Heart left ventricle (tissue), 16 donors: ENCODE measurements around the gene ARHGAP18. TPM values are rescaled to one million over a fixed set of nuclear protein-coding genes. Genes with fewer than 3 reads are reported as not detected.

Experiments
- ATAC-seq, 4 donors: fragments of 200-7000 bp; cut with Tn5 transposase; one replicate each; pipeline ENCODE4 v1.9.1; 2020 to 2022; ENCODE audit warnings: moderate library complexity in 4 of 4, mild to moderate bottlenecking in 3 of 4, moderate number of reproducible peaks in 1 of 4
- DNase-seq, 5 donors: peaks; one replicate each; pipeline ENCODE4 v3.0.0-alpha.2; 2020
- H3K27ac ChIP-seq, 12 donors: fragments of 200-600 bp; sonication (generic) in 4 of 12; one replicate each; pipeline versions ENCODE4 v1.5.0 to v1.8.0; 2016 to 2022; ENCODE audit warnings: mild to moderate bottlenecking in 2 of 12
- H3K27me3 ChIP-seq, 9 donors: fragments of 200-600 bp; sonication (generic) in 2 of 9; one replicate each; pipeline versions ENCODE4 v1.5.1 to v1.8.0; 2016 to 2022; ENCODE audit warnings: mild to moderate bottlenecking in 3 of 9
- H3K36me3 ChIP-seq, 9 donors: fragments of 200-600 bp; sonication (generic) in 2 of 9; one replicate each; pipeline versions ENCODE4 v1.5.0 to v1.8.0; 2018 to 2022; ENCODE audit warnings: mild to moderate bottlenecking in 2 of 9
- H3K4me1 ChIP-seq, 12 donors: fragments of 200-600 bp; sonication (generic) in 4 of 12; one replicate each; pipeline versions ENCODE4 v1.5.0 to v1.8.0; 2016 to 2022; ENCODE audit warnings: mild to moderate bottlenecking in 3 of 12
- H3K4me3 ChIP-seq, 12 donors: fragments of 200-600 bp; sonication (generic) in 4 of 12; one replicate each; pipeline versions ENCODE4 v1.5.0 to v1.8.0; 2017 to 2022; ENCODE audit warnings: mild to moderate bottlenecking in 9 of 12, moderate library complexity in 4 of 12
- H3K9me3 ChIP-seq, 12 donors: fragments of 200-600 bp; sonication (generic) in 4 of 12; one replicate each; pipeline versions ENCODE4 v1.5.0 to v1.8.0; 2016 to 2022; ENCODE audit warnings: mild to moderate bottlenecking in 1 of 12
- POLR2A ChIP-seq, 2 donors: fragments of 450-650 bp; IDR thresholded peaks; one replicate each; pipeline ENCODE4 v1.6.1; 2017; ENCODE audit warnings: antibody characterized with exemption in 2 of 2, mild to moderate bottlenecking in 2 of 2, moderate library complexity in 2 of 2
- WGBS, 4 donors: extraction: QIAGEN DNeasy Blood & Tissue Kit in 2 of 4; methylation state at CpG; one replicate each; pipeline versions ENCODE4 v1.1.5 to v1.1.7; 2013 to 2018; 5-methylcytosine and 5-hydroxymethylcytosine counted together
- intact Hi-C, 10 donors: fragments of 100-400 bp; cut with DNase I; formaldehyde crosslinking; loops; one replicate each; pipeline versions ENCODE4 v1.11.1 to v1.14.2; 2022
- polyA plus RNA-seq, 2 donors: library from polyadenylated mRNA; stranded (reverse); fragments of 200-250 nt; gene quantifications; one replicate each; pipeline ENCODE4 v1.2.3, GENCODE V29; 2013
- total RNA-seq, 9 donors: library from RNA; depleted of rRNA in 2 of 9; stranded (reverse); fragments of >200 nt in 2 of 9; fragmentation: NEBNext Ultra II Directional in 3 of 9; extraction: Animal tissue kit (Norgen Biotek cat#: 25700) in 3 of 9; gene quantifications; one replicate each; pipeline versions ENCODE4 v1.1.0 to v1.2.4, GENCODE V29; 2016 to 2023
- TF ChIP-seq, protein P1 (sequence below), 12 donors: fragments of 200-600 bp; sonication (generic) in 4 of 12; IDR thresholded peaks; one replicate each; pipeline versions ENCODE4 v1.5.0 to v1.8.0; 2018 to 2022; ENCODE audit warnings: antibody characterized with exemption in 12 of 12, mild to moderate bottlenecking in 5 of 12
- donor health status: ischemic (EF 13 %, LVEDD 7.1; RV severe dilation, severe dysfunction).
- donor health status: healthy with polysubstance abuse.
- donor health status: DM: no; HTN: yes; CAD: no.
- donor health status: DM: no; HTN: no; CAD: no.
- donor health status: ischemic (EF 25% LVEDD 6.9; RV normal size, moderate dysfunction).
- donor health status: ischemic (EF 25% LVEDD 5.7; RV mildly dilated, moderate dysfunction).
- donor health status: healthy.
- donor health status: DM: yes; HTN: yes; CAD: no.
- donor health status: ischemic (EF 35%, LVEDD 5.7; RV mildly dilated, moderate dysfunction).
- donor health status: nonischemic (EF 11% LVEDD 7.7; RV severe dilation, severe dysfunction).
- donor health status: DM: yes; HTN: yes; CAD: no.
- donor health status: PGD.
- donor health status: ischemic (EF 29% LVEDD 5.4; RV normal size, mild dysfunction).
- donor health status: nonischemic (EF 23%, LVEDD 6.1; RV moderate dilation, normal function).

ARHGAP18 gene
- total and polyA plus RNA-seq, 11 donors, result 1.6 to 26.4 (median 3.9) TPM

DNA sequence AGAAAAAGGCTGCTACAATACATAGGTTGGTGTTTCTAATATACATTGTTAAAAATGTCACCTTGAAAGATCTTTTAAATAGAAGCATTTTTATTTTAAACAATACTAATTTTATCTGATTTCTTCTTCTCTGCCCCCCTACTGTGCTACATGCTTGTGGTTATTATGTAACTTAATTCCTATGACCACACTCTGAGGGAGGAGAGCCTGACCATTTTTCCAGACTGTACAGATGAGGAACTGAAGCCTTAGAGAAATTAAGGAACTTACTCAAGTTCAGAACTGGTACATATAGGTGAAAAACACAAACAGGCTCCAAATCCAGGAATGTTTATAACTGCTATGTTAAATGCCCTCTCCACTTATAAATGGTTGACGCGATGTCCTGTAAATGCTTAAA is 43.4 kb upstream of the ARHGAP18 start:
- Histone ChIP-seq H3K27me3 (no peaks in the 10 kb centered on the region), H3K36me3 (no peaks in the 10 kb centered on the region), H3K27ac (no peak overlapping the region), H3K4me1 (peaks cover 0 to 44% (median 19%) of the 10 kb centered on the region in 12 donors), H3K4me3 (no peak overlapping the region), H3K9me3 (no peaks in the 10 kb centered on the region)
- intact Hi-C loops, result no loop called here
- ATAC-seq, result peak in 1 of 4 donors; percentile 39
- DNase-seq, result no peak
- WGBS, 4 donors, result 93 to 97% (median 97%) methylated on average over 2 of the region's 2 CpGs
- TF ChIP-seq, protein P1, sequence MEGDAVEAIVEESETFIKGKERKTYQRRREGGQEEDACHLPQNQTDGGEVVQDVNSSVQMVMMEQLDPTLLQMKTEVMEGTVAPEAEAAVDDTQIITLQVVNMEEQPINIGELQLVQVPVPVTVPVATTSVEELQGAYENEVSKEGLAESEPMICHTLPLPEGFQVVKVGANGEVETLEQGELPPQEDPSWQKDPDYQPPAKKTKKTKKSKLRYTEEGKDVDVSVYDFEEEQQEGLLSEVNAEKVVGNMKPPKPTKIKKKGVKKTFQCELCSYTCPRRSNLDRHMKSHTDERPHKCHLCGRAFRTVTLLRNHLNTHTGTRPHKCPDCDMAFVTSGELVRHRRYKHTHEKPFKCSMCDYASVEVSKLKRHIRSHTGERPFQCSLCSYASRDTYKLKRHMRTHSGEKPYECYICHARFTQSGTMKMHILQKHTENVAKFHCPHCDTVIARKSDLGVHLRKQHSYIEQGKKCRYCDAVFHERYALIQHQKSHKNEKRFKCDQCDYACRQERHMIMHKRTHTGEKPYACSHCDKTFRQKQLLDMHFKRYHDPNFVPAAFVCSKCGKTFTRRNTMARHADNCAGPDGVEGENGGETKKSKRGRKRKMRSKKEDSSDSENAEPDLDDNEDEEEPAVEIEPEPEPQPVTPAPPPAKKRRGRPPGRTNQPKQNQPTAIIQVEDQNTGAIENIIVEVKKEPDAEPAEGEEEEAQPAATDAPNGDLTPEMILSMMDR (IDR thresholded peaks at IDR 0.05), result no peak
- no peak for TF ChIP-seq POLR2A (IDR thresholded peaks at IDR 0.05)

DNA sequence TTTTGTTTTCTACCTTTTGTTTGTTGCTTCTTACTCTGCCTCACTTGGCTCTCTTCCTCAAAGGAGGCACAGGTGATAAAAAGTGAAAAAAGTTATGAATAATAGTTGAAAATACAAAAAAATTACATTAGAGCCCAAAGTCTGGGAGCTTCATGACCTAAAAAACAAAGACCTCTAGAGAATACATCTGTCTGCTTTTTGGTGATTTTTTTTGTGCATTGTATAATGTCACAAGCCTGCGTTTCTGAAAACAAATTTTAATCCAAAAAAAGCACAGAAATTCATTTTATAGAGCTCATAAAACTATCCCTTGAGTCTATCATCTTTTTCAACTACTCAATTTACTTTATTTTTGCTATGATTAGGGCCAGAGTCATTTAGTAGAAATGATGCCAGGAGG is 41.4 kb upstream of the ARHGAP18 start:
- intact Hi-C loops, result loop anchor here in 3 of 10 donors (1.0 to 2.0 kb wide), 3 partner anchors 151 to 153 kb away; no protein-coding TSS in a partner anchor
- H3K36me3 ChIP-seq, result no peaks in the 10 kb centered on the region
- H3K4me1 ChIP-seq, result peaks cover 0 to 52% (median 23%) of the 10 kb centered on the region in 12 donors
- 57 to 80% (median 69%) methylated on average over 1 of the region's 1 CpG for WGBS, 4 donors
- no peak overlapping the region for H3K4me3 ChIP-seq
- peak overlapping the region in 1 of 12 donors; percentile 87 for H3K27ac ChIP-seq
- DNase-seq (no peak), ATAC-seq (no peak)
- no peaks in the 10 kb centered on the region for H3K9me3 ChIP-seq
- H3K27me3 ChIP-seq, result no peaks in the 10 kb centered on the region
- TF ChIP-seq, protein P1 (IDR thresholded peaks at IDR 0.05), result no peak
- TF ChIP-seq POLR2A (IDR thresholded peaks at IDR 0.05), result no peak

DNA sequence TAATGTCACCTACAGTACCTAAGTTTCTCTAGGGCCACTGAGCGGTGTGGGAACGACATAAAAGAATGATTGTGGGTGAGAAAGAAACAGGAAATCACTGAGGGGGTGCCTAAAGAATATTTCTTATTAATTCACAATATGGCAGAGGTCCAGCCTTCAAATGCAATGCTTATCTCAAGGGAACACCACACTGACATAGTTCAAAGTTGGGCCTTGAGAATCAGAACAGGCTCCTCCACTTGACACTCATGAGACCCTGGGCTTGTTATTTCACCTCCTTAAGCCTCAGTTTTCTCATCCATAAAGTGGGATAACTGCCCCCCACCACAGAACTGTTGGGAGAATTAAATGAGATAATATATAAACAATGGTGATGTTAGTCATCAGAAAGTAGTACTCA is 40.4 kb upstream of the ARHGAP18 start:
- Histone ChIP-seq H3K27me3 (no peaks in the 10 kb centered on the region), H3K4me1 (peaks cover 0 to 52% (median 23%) of the 10 kb centered on the region in 12 donors), H3K27ac (peak overlapping the region in 8 of 12 donors; percentile 6 to 87 (median 40)), H3K4me3 (no peak overlapping the region), H3K9me3 (no peaks in the 10 kb centered on the region), H3K36me3 (no peaks in the 10 kb centered on the region)
- intact Hi-C loops, result loop anchor here in 2 of 10 donors (2.0 kb wide), 2 partner anchors 150 to 152 kb away; no protein-coding TSS in a partner anchor
- TF ChIP-seq, protein P1 (IDR thresholded peaks at IDR 0.05), result no peak
- TF ChIP-seq POLR2A (IDR thresholded peaks at IDR 0.05), result no peak
- WGBS, 4 donors, result 67 to 71% (median 68%) methylated on average over 2 of the region's 2 CpGs
- DNase-seq, result no peak
- ATAC-seq, result peak in 1 of 4 donors; percentile 35

GRCh38 chr6:129749749-129750120 is 39.8 kb upstream of the ARHGAP18 start:
- ATAC-seq, result peak in 3 of 4 donors; percentile 54 to 78 (median 72)
- no peaks in the 10 kb centered on the region for H3K36me3 ChIP-seq
- 39 to 49% (median 46%) methylated on average over 4 of the region's 4 CpGs for WGBS, 4 donors
- peaks cover 0 to 52% (median 23%) of the 10 kb centered on the region in 12 donors for H3K4me1 ChIP-seq
- no peak for DNase-seq
- H3K27me3 ChIP-seq, result no peaks in the 10 kb centered on the region
- H3K4me3 ChIP-seq, result peak overlapping the region in 1 of 12 donors; percentile 21
- TF ChIP-seq, protein P1 (IDR thresholded peaks at IDR 0.05), result no peak
- TF ChIP-seq POLR2A (IDR thresholded peaks at IDR 0.05), result no peak
- H3K9me3 ChIP-seq, result no peaks in the 10 kb centered on the region
- intact Hi-C loops, result loop anchor here in 3 of 10 donors (2.0 to 10.0 kb wide), 3 partner anchors 149 to 255 kb away; no protein-coding TSS in a partner anchor
- peak overlapping the region; percentile 3 to 87 (median 40) for H3K27ac ChIP-seq
